ENCODE data around the gene KRTAP4-2.
"Not testable (repeated sequence)": the region's sequence is repeated elsewhere in the genome, so short reads cannot be mapped to it uniquely, and the experiment has no call there.

KRTAP4-2 gene

GRCh38 chr17:41160190-41160589 lies 17.8 kb downstream of the KRTAP4-2 start:
- DNase-seq = not testable (repeated sequence)

GRCh38 chr17:41153856-41154255 lies 24.2 kb downstream of the KRTAP4-2 start:
- DNase-seq = peak; percentile 38

GRCh38 chr17:41151525-41151924 lies 26.5 kb downstream of the KRTAP4-2 start:
- no peak for DNase-seq

GRCh38 chr17:41150026-41150425 lies 28.0 kb downstream of the KRTAP4-2 start:
- no peak for DNase-seq

GRCh38 chr17:41149652-41149985 lies 28.4 kb downstream of the KRTAP4-2 start, which contains the start of gene KRTAP4-5:
KRTAP4-5 (minus strand) TSS chr17:41149825; CDS start chr17:41149767, 58 bp downstream.
- no peak for DNase-seq

- DNase-seq = not testable (repeated sequence)
These were observed 28.9 kb downstream of the KRTAP4-2 start for GRCh38 chr17:41148971-41149651.

GRCh38 chr17:41147531-41148204 lies 30.4 kb downstream of the KRTAP4-2 start:
- DNase-seq = no peak

- DNase-seq = no peak
These were observed 32.8 kb downstream of the KRTAP4-2 start for GRCh38 chr17:41145261-41145660.

- no peak for DNase-seq
These were observed 33.2 kb downstream of the KRTAP4-2 start for GRCh38 chr17:41144846-41145245.

- DNase-seq = no peak
These were observed 36.7 kb downstream of the KRTAP4-2 start for GRCh38 chr17:41141361-41141760.

- no peak for DNase-seq
These were observed 37.5 kb downstream of the KRTAP4-2 start, which contains the start of gene KRTAP4-6 for GRCh38 chr17:41140360-41141131. KRTAP4-6 (minus strand) TSS chr17:41140544; CDS start chr17:41140487, 57 bp downstream.

- DNase-seq = not testable (repeated sequence)
These were observed 38.2 kb downstream of the KRTAP4-2 start for GRCh38 chr17:41139865-41140264.

GRCh38 chr17:41133880-41134735 lies 43.9 kb downstream of the KRTAP4-2 start:
- DNase-seq = no peak

- DNase-seq = no peak
These were observed 46.0 kb downstream of the KRTAP4-2 start for GRCh38 chr17:41131979-41132378.

All from RPMI8226 (cell line).